NCI-H774 (cell line): Measurements from ENCODE around the gene MCF2L.

Experiments
- DNase-seq: peaks from one replicate; lab custom pipeline; 2025; lab: John Stamatoyannopoulos, UW

The MCF2L gene

GRCh38 chr13:112943309-112944125 lies 25.5 kb upstream of the MCF2L start:
- DNase-seq = peak; percentile 78

- no peak for DNase-seq
These were observed 21.2 kb upstream of the MCF2L start for GRCh38 chr13:112947796-112948195.

GRCh38 chr13:112951674-112952371 lies 17.2 kb upstream of the MCF2L start:
- DNase-seq = no peak

GRCh38 chr13:112952759-112953551 lies 16.1 kb upstream of the MCF2L start:
- no peak for DNase-seq

GRCh38 chr13:112953591-112954487 lies 15.2 kb upstream of the MCF2L start:
- peak; percentile 44 for DNase-seq

- DNase-seq = peak; percentile 75
These were observed 14.3 kb upstream of the MCF2L start for GRCh38 chr13:112954488-112955270.

GRCh38 chr13:112955271-112955937 lies 13.6 kb upstream of the MCF2L start:
- DNase-seq = no peak

- DNase-seq = no peak
These were observed 13.1 kb upstream of the MCF2L start for GRCh38 chr13:112955956-112956355.

- DNase-seq = no peak
These were observed 12.3 kb upstream of the MCF2L start for GRCh38 chr13:112956571-112957294.

- DNase-seq = no peak
These were observed 11.7 kb upstream of the MCF2L start for GRCh38 chr13:112957295-112957677.

GRCh38 chr13:112958127-112958989 lies 10.7 kb upstream of the MCF2L start:
- DNase-seq = no peak

GRCh38 chr13:112959206-112959605 lies 9.8 kb upstream of the MCF2L start:
- DNase-seq = no peak

- DNase-seq = no peak
These were observed 9.1 kb upstream of the MCF2L start for GRCh38 chr13:112959701-112960542.

- no peak for DNase-seq
These were observed 8.3 kb upstream of the MCF2L start for GRCh38 chr13:112960706-112961105.

- no peak for DNase-seq
These were observed 7.3 kb upstream of the MCF2L start for GRCh38 chr13:112961457-112962369.

GRCh38 chr13:112962396-112962795 lies 6.6 kb upstream of the MCF2L start:
- no peak for DNase-seq
